HCT116 (cell line): ENCODE measurements around the gene OR2AT4. TPM values are rescaled to one million over a fixed set of nuclear protein-coding genes. Genes with fewer than 3 reads are reported as not detected.

Experiments used
- ATAC-seq: fragments of 200-7000 bp; cut with Tn5 transposase; 2 replicates; pipeline ENCODE4 v1.9.1; 2020; ENCODE audit warnings: mild to moderate bottlenecking, moderate library complexity
- BruUV-seq: library from RNA; stranded (reverse); fragments of 400-500 nt; replicated peaks from 2 replicates; lab custom pipeline; 2021; lab: Mats Ljungman, UMichigan
- CTCF ChIA-PET: fragments of 300-600 bp; sonication (Branson Sonifier 250); formaldehyde crosslinking; loops from one replicate; lab custom pipeline; 2021; ENCODE audit warnings: antibody characterized with exemption; lab: Charles Lee
- POLR2A ChIA-PET: fragments of 300-600, 350-600 bp; sonication (Branson Sonifier 250); formaldehyde crosslinking; loops from one replicate; lab custom pipeline; 2021; ENCODE audit warnings: antibody characterized with exemption; lab: Charles Lee
- RAD21 ChIA-PET, 2 experiments: fragments of 300-600 bp; sonication (Branson Sonifier 250); formaldehyde crosslinking; loops; one replicate each; lab custom pipeline; 2023; ENCODE audit warnings: low total read pairs in 2 of 2; ENCODE audit not compliant: uncharacterized antibody in 2 of 2, unreplicated experiment in 2 of 2, low non-redundant PET in 1 of 2; lab: Charles Lee
- DNase-seq: peaks from one replicate; pipeline ENCODE4 v3.0.0-alpha.2; 2010; ENCODE audit warnings: low read depth, low spot score
- H2AFZ ChIP-seq: fragments of 200-600 bp; shearing (Covaris generic), sonication (generic); 2 replicates; pipeline ENCODE4 v1.6.1; 2017; ENCODE audit warnings: low read depth, mixed run types, mixed read lengths, antibody characterized with exemption, low read length; ENCODE audit not compliant: poor library complexity, severe bottlenecking
- H3K27ac ChIP-seq: 2 replicates; pipeline ENCODE4 v1.5.1; 2012; ENCODE audit warnings: low read depth, low read length
- H3K27me3 ChIP-seq: fragments of 200-600 bp; sonication (generic); 2 replicates; pipeline ENCODE4 v1.6.1; 2016; ENCODE audit warnings: mixed run types, low read length, mixed read lengths; ENCODE audit not compliant: insufficient read depth
- H3K36me3 ChIP-seq, 2 experiments: fragments of 200-500 bp in 1 of 2; fragments of 200-600 bp in 1 of 2; sonication (Bioruptor generic) in 1 of 2; sonication (generic) in 1 of 2; 2 replicates each; pipeline versions ENCODE4 v1.5.1 to v1.6.1; 2014 to 2016; ENCODE audit warnings: low read length in 2 of 2, inconsistent platforms in 1 of 2, mixed read lengths in 1 of 2, mixed run types in 1 of 2; ENCODE audit not compliant: insufficient read depth in 2 of 2, control insufficient read depth in 1 of 2
- H3K4me1 ChIP-seq, 2 experiments: fragments of 200-600 bp in 1 of 2; sonication (generic) in 1 of 2; 2 replicates each; pipeline versions ENCODE4 v1.5.1 to v1.6.1; 2012 to 2017; ENCODE audit warnings: low read length in 2 of 2, inconsistent platforms in 1 of 2, mild to moderate bottlenecking in 1 of 2, mixed read lengths in 1 of 2, mixed run types in 1 of 2, moderate library complexity in 1 of 2; ENCODE audit not compliant: insufficient read depth in 2 of 2, control insufficient read depth in 1 of 2
- H3K4me2 ChIP-seq: fragments of 200-600 bp; sonication (generic); 2 replicates; pipeline ENCODE4 v1.6.1; 2017; ENCODE audit warnings: mixed run types, low read length, mixed read lengths
- H3K4me3 ChIP-seq, 2 experiments: fragments of 200-600 bp in 1 of 2; sonication (generic) in 1 of 2; replicated peaks in 1 of 2; 2 replicates each; pipeline ENCODE4 v1.5.1; 2011 to 2016; ENCODE audit warnings: low read length in 2 of 2, control low read depth in 1 of 2, low read depth in 1 of 2, mild to moderate bottlenecking in 1 of 2, mixed read lengths in 1 of 2, mixed run types in 1 of 2
- H3K79me2 ChIP-seq: fragments of 200-600 bp; sonication (generic); 2 replicates; pipeline ENCODE4 v1.6.1; 2017; ENCODE audit warnings: mild to moderate bottlenecking, mixed run types, low read length, moderate library complexity, mixed read lengths; ENCODE audit not compliant: insufficient read depth
- H3K9ac ChIP-seq: fragments of 200-600 bp; sonication (generic); 2 replicates; pipeline ENCODE4 v1.6.1; 2016; ENCODE audit warnings: low read length, mixed read lengths
- H3K9me2 ChIP-seq: fragments of 200-600 bp; sonication (generic), shearing (Covaris generic); 2 replicates; pipeline ENCODE4 v1.6.1; 2017; ENCODE audit warnings: mixed run types, mild to moderate bottlenecking, moderate library complexity; ENCODE audit not compliant: insufficient read depth
- H3K9me3 ChIP-seq, 2 experiments: fragments of 200-500 bp in 1 of 2; fragments of 200-600 bp in 1 of 2; sonication (Bioruptor generic) in 1 of 2; sonication (generic) in 1 of 2; 2 replicates each; pipeline ENCODE4 v1.6.1; 2014 to 2017; ENCODE audit warnings: low read length in 2 of 2, mixed read lengths in 2 of 2, inconsistent platforms in 1 of 2, low read depth in 1 of 2, mild to moderate bottlenecking in 1 of 2, mixed run types in 1 of 2, moderate library complexity in 1 of 2; ENCODE audit not compliant: control insufficient read depth in 1 of 2, insufficient read depth in 1 of 2
- H4K20me1 ChIP-seq: fragments of 200-600 bp; sonication (generic), shearing (Covaris generic); 2 replicates; pipeline ENCODE4 v1.6.1; 2017; ENCODE audit warnings: mixed run types, mild to moderate bottlenecking, moderate library complexity; ENCODE audit not compliant: insufficient read depth
- CTCF ChIP-seq, 3 experiments: fragments of 200-600 bp in 1 of 3; sonication (generic) in 1 of 3; IDR thresholded peaks in 2 of 3; conservative IDR thresholded peaks in 1 of 3; 2 replicates each; pipeline ENCODE4 v1.5.1; 2012 to 2017; ENCODE audit warnings: low read depth in 2 of 3, low read length in 2 of 3, antibody characterized with exemption in 1 of 3, borderline replicate concordance in 1 of 3, control low read depth in 1 of 3, mild to moderate bottlenecking in 1 of 3, mixed read lengths in 1 of 3, mixed run types in 1 of 3, moderate library complexity in 1 of 3; ENCODE audit not compliant: insufficient read depth in 1 of 3
- EGR1 ChIP-seq: IDR thresholded peaks from 2 replicates; pipeline ENCODE4 v1.6.1; 2012; ENCODE audit warnings: low read depth
- ELF1 ChIP-seq: IDR thresholded peaks from 2 replicates; pipeline ENCODE4 v1.6.1; 2012; ENCODE audit warnings: low read depth, borderline replicate concordance
- EZH2 ChIP-seq: fragments of 200-600 bp; sonication (generic); IDR thresholded peaks from 2 replicates; pipeline ENCODE4 v1.6.1; 2017; ENCODE audit warnings: antibody characterized with exemption, mixed run types
- EZH2phosphoT487 ChIP-seq: fragments of 200-600 bp; IDR thresholded peaks from 2 replicates; pipeline ENCODE4 v1.6.1; 2018; ENCODE audit warnings: antibody characterized with exemption, borderline replicate concordance
- RAD21 ChIP-seq: IDR thresholded peaks from 2 replicates; pipeline ENCODE4 v1.6.1; 2012; ENCODE audit warnings: low read depth, mild to moderate bottlenecking
- SIN3A ChIP-seq: IDR thresholded peaks from 2 replicates; pipeline ENCODE4 v1.6.1; 2012; ENCODE audit warnings: low read depth
- SP1 ChIP-seq: IDR thresholded peaks from 2 replicates; pipeline ENCODE4 v1.6.1; 2012; ENCODE audit warnings: low read depth
- ZFX ChIP-seq: fragments of 450-650 bp; IDR thresholded peaks from 2 replicates; pipeline ENCODE4 v1.6.1; 2017
- intact Hi-C: fragments of 100-400 bp; cut with micrococcal nuclease; formaldehyde crosslinking; loops from 2 replicates; pipeline ENCODE4 v1.10.0; 2022
- total RNA-seq: library from RNA; stranded (reverse); gene quantifications from one replicate; pipeline ENCODE4 v1.2.1, GENCODE V29; 2021; ENCODE audit not compliant: unreplicated experiment
- TF ChIP-seq, protein P1 (sequence below): IDR thresholded peaks from 2 replicates; pipeline ENCODE4 v1.6.1; 2012
- TF ChIP-seq, protein P2 (sequence below): IDR thresholded peaks from 2 replicates; pipeline ENCODE4 v1.6.1; 2011; ENCODE audit warnings: mild to moderate bottlenecking, low read length, moderate library complexity; ENCODE audit not compliant: insufficient replicate concordance; ENCODE audit errors: extremely low read depth
- TF ChIP-seq, protein P3 (sequence below): IDR thresholded peaks from 2 replicates; pipeline ENCODE4 v1.6.1; 2012

The OR2AT4 gene
- total RNA-seq, 1 experiment from 2014 or later = not detected

DNA sequence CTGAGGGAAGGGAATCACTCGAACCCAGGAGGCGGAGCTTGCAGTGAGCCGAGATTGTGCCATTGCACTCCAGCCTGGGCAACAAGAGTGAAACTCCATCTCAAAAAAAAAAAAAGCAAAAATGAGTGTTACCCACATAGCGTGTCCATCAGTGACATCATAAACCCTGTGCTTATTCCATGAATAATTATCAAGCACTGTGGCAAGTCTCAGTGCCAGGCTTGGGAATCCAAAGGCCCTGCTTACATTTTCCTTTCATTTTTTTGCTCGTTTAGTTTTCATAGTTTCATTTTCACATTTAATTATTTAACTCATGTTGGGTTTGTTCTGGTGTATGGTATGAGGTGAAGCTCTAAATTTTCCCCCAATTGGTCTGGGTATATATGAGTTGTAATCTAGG lies 61.4 kb downstream of the OR2AT4 start:
- Histone ChIP-seq H2AFZ (peak overlapping the region; percentile 20), H3K4me1 (peaks cover 17 to 29% of the 10 kb centered on the region in 2 experiments), H3K36me3 (no peaks in the 10 kb centered on the region), H3K9ac (no peak overlapping the region), H3K27ac (no peak overlapping the region), H3K4me3 (no peak overlapping the region), H3K27me3 (no peaks in the 10 kb centered on the region), H3K9me3 (no peaks in the 10 kb centered on the region), H4K20me1 (no peaks in the 10 kb centered on the region), H3K79me2 (no peaks in the 10 kb centered on the region), H3K4me2 (peak overlapping the region; percentile 56), H3K9me2 (no peaks in the 10 kb centered on the region)
- ATAC-seq (no peak), DNase-seq (no peak)
- CTCF ChIA-PET = interaction anchor here (2.3 to 2.9 kb wide), 3 partner anchors 9 to 213 kb away, joined by 7 to 13 read pairs (median 10); no protein-coding TSS in a partner anchor
- no TSS peak for BruUV-seq
- TF ChIP-seq EZH2phosphoT487 (no peak), SIN3A (no peak), CTCF (IDR thresholded peaks at IDR 0.05 in 2 of 3, conservative IDR thresholded peaks at IDR 0.05 in 1 of 3; ENCODE audit: borderline replicate concordance in 1 of 3, insufficient read depth in 1 of 3, low read depth in 2 of 3, low read length in 2 of 3) (no peak), ZFX (no peak), EGR1 (no peak), EZH2 (no peak)
- TF ChIP-seq, protein P1, sequence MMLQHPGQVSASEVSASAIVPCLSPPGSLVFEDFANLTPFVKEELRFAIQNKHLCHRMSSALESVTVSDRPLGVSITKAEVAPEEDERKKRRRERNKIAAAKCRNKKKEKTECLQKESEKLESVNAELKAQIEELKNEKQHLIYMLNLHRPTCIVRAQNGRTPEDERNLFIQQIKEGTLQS = no peak
- intact Hi-C loops = no loop called here
- POLR2A ChIA-PET = no interaction called here
- RAD21 ChIA-PET = interaction anchor here in 1 of 2 experiments (0.7 kb wide), 1 partner anchor 65 kb away, joined by 3 read pairs; no protein-coding TSS in a partner anchor

GRCh38 chr11:75033916-75034315 lies 62.8 kb downstream of the OR2AT4 start:
- DNase-seq (no peak), ATAC-seq (no peak)
- ChIA-PET RAD21 (no interaction called here), POLR2A (no interaction called here), CTCF (no interaction called here)
- Histone ChIP-seq H3K9ac (no peak overlapping the region), H3K9me3 (no peaks in the 10 kb centered on the region), H3K36me3 (no peaks in the 10 kb centered on the region), H4K20me1 (no peaks in the 10 kb centered on the region), H3K27ac (no peak overlapping the region), H3K4me3 (no peak overlapping the region), H2AFZ (no peak overlapping the region), H3K27me3 (no peaks in the 10 kb centered on the region), H3K4me1 (peaks cover 17 to 29% of the 10 kb centered on the region in 2 experiments), H3K4me2 (no peak overlapping the region), H3K9me2 (no peaks in the 10 kb centered on the region), H3K79me2 (no peaks in the 10 kb centered on the region)
- no TSS peak for BruUV-seq
- intact Hi-C loops = loop anchor here (2.0 kb wide), 1 partner anchor 105 kb away; no protein-coding TSS in a partner anchor
- TF ChIP-seq ELF1 = no peak
- TF ChIP-seq, protein P2, sequence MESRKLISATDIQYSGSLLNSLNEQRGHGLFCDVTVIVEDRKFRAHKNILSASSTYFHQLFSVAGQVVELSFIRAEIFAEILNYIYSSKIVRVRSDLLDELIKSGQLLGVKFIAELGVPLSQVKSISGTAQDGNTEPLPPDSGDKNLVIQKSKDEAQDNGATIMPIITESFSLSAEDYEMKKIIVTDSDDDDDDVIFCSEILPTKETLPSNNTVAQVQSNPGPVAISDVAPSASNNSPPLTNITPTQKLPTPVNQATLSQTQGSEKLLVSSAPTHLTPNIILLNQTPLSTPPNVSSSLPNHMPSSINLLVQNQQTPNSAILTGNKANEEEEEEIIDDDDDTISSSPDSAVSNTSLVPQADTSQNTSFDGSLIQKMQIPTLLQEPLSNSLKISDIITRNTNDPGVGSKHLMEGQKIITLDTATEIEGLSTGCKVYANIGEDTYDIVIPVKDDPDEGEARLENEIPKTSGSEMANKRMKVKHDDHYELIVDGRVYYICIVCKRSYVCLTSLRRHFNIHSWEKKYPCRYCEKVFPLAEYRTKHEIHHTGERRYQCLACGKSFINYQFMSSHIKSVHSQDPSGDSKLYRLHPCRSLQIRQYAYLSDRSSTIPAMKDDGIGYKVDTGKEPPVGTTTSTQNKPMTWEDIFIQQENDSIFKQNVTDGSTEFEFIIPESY = no peak
- no peak for TF ChIP-seq EZH2
- no peak for TF ChIP-seq EZH2phosphoT487
- TF ChIP-seq CTCF (IDR thresholded peaks at IDR 0.05 in 2 of 3, conservative IDR thresholded peaks at IDR 0.05 in 1 of 3; ENCODE audit: borderline replicate concordance in 1 of 3, insufficient read depth in 1 of 3, low read depth in 2 of 3, low read length in 2 of 3) = no peak
- TF ChIP-seq RAD21 = no peak
- TF ChIP-seq SP1 = no peak
- no peak for TF ChIP-seq SIN3A
- TF ChIP-seq, protein P3, sequence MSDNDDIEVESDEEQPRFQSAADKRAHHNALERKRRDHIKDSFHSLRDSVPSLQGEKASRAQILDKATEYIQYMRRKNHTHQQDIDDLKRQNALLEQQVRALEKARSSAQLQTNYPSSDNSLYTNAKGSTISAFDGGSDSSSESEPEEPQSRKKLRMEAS = no peak
